ENCODE results near the gene DOK7.
A peak's percentile ranks its signal among the peaks of the same experiment; 100 is the strongest.
"Not testable (repeated sequence)": the region's sequence is repeated elsewhere in the genome, so short reads cannot be mapped to it uniquely, and the experiment has no call there.

Gene DOK7

GRCh38 chr4:3524349-3524748, 61.2 kb downstream of the DOK7 start:
- DNase-seq: no peak

- DNase-seq: no peak
Measured at GRCh38 chr4:3524920-3525319, 61.8 kb downstream of the DOK7 start.

- DNase-seq: no peak
Measured at GRCh38 chr4:3525532-3526430, 62.7 kb downstream of the DOK7 start.

DNA sequence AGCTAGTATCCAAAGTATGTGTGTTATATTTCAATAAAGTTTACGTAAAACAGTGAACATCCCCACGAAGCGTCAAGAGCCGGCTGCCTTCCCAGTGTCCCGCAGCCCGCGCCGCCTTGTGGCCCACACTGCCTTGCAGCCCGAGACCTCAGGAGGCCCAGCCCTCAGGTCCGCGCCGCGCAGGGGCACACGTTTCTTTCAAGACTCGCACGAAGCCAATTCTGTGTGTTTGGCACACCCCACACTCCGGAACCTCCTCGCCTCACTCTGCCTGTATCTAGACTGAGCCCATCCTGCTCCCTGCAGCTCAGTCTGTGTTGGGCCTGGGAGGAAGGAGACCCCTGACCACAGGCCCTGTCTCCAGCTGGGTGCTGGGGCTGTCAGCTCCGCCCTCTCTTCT, 63.4 kb downstream of the DOK7 start:
- no peak for DNase-seq

DNA sequence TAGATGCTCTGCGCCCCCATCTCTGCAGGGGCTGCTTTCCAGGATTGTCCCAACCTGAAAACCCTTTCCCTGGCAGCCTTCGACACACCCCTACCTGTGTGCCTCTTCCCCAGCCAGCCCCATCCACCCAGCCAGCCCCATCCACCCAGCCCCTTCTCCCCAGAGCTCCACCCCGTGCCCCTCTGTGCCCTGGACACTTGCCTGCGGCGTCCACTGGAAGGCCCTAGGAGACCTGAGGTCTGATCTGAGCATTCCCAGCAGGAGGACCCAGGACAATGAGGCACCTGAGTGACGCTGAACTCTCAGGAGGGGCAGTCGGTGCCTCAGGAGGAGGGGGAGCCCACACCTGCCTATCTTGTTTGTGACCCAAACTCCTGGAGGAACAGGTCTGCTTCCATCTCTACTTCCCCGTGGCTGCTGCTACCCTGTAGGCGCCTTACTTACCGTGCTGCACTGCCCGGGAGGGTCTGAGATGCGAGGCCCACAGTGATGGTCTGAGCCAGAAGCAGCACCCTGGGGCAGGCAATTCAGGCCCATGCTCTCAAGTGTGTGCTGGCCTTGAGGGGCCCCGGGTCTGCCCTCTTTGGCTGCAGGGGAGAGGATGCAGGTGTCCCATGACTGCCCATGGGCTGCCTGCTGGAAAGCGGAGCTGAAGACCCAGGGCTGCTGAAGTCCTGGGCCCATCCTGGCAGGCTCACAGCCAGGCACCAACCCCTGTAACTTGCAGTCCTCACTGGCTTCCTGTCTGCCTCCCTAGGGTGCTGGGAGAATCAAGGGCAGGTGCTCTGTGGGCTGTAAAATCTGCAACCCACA, 64.2 kb downstream of the DOK7 start:
- no peak for DNase-seq

DNA sequence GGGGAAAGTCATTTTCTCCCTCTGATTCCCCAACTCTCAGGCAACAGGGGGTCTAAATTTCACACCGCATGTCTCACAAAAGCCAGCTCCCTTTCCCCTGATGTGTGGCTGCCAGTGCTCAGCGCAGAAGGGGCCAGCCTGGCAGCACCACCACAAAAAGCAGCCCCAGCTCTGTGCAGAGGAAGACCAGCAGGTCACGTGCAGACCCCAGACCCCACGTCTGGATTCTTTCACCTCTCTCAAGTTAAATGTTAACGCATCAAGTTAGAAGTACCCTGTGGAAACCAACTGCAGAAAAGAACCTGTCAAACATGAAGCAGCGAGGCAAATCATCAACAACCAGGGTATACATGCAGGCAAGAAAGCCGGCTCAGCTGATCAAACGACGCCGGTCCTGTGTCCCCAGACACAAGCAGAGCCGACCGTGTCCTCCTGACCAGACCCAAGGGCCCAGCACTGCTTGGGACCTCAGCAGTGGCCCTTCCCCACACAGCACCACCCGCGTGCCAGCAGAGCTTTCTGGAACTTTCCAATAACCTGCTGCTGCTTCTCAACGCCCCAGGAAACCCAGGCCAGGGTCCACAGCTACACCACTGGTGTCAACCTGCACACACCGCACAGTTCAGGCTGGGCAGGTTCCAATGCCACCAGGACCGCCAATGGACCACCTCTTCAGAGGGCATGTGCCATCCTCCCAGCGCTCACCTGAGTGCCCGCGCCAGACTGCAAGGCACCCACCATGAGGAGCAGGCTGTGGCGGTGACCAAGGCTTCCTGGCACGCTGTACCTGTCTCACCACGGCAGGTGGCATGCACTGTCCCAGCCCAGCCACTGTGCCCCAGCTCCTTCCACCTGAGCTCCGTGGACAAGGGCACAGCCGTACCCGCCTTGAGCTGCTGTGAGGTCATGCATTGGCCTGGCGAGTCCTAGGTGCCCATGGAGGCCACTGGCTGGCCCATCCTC, 65.1 kb downstream of the DOK7 start:
- no peak for DNase-seq

GRCh38 chr4:3529363-3529762, 66.3 kb downstream of the DOK7 start:
- no peak for DNase-seq

DNA sequence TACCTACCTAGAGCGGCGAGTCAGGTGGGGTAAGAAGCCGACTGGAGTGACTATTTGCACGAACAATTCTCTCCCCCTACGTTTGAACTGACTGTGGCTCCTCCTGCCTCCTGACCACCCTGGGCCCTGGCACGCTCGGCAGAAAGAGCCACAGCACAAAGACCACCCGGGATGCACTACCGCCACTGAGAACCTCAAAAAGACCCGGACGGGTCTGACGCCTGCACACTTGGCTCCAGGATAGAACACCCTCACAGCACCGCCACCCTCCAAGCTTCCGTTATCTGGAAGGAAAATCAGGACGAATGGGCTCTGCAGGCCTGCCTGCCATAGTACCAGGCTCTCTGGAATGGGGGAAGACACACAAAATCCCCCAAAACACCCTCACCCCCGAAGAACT, 66.9 kb downstream of the DOK7 start:
- DNase-seq: no peak

- DNase-seq: no peak
Measured at GRCh38 chr4:3530663-3531254, 67.7 kb downstream of the DOK7 start.

- no peak for DNase-seq
Measured at GRCh38 chr4:3531318-3531878, 68.3 kb downstream of the DOK7 start.

GRCh38 chr4:3531879-3532750, 69.0 kb downstream of the DOK7 start, which contains the start of gene LRPAP1:
Gene LRPAP1, minus strand, starts transcription at chr4:3532422. Its CDS starts 10 bp downstream, at chr4:3532412.
- peak; percentile 77 for DNase-seq

DNA sequence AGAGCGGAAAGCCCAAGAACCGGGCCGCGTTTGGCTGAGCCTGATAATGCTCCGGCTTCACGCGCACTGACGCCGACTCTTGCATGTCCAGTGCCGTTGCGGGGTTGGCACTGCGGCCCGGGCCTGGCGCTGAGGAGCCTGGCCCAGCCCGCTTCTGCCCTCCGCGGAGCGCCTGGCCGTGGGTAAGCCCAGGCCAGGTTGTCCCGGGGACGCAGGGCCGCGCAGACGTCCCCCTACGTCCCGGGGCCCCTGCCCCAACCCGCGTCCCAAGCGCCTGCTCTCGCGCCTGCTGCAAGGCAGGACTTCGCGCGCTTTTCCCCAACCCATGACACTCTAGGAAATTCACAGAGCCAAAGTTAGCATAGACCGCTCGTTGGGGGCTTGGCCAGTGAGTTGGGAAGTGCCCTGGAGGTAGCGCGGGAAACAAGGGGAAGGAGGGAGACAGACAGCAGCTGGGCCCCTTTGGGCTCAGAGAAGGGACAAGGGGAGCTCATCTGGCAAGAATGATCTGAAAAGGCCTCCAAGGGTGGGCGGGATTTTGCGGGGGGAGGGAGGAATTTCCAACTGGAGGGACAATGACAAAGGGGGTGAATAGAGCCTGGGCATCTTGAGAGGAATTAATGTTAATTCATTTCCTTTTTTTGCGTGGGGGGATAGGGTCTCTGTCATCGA, 69.8 kb downstream of the DOK7 start:
- no peak for DNase-seq

DNA sequence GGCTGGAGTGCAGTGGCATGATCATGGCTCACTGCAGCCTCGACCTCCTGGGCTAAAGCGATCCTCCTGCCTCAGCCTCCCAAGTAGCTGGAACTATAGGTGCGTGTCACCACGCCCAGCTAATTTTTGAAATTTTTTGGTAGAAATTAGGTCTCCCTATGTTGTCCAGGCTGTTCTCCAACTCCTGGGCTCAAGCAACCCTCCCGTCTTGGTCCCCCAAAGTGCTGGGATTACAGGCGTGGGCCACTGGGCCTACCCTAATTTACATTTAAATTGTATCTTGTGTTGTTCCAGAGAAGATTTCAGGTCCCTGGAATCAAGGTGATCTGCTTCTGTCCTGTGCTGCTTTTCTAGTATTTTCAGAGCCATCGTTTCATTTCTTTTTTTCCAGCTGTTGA, 70.3 kb downstream of the DOK7 start:
- DNase-seq: no peak

- not testable (repeated sequence) for DNase-seq
Measured at GRCh38 chr4:3535812-3536211, 72.7 kb downstream of the DOK7 start.

GRCh38 chr4:3538906-3539305, 75.8 kb downstream of the DOK7 start:
- not testable (repeated sequence) for DNase-seq

- DNase-seq: not testable (repeated sequence)
Measured at GRCh38 chr4:3543415-3543814, 80.3 kb downstream of the DOK7 start.
